T-helper 17 cell (primary cell): ENCODE measurements around the gene TMEM200B. TPM values are rescaled to one million over a fixed set of nuclear protein-coding genes. Genes with fewer than 3 reads are reported as not detected.

Experiments
- ATAC-seq: fragments of 150-1000 bp; cut with Tn5 transposase; 2 replicates; pipeline ENCODE4 v1.10.0; 2021; ENCODE audit warnings: mild to moderate bottlenecking, moderate library complexity
- DNase-seq, 3 donors: peaks; one replicate each; pipeline versions ENCODE4 v3.0.0 to v3.0.0-alpha.2; 2020 to 2021
- H3K9me3 ChIP-seq: one replicate; pipeline ENCODE4 v1.7.0; 2013; ENCODE audit warnings: low read length, mild to moderate bottlenecking; ENCODE audit not compliant: control insufficient read depth, poor library complexity, severe bottlenecking
- H3K27ac Mint-ChIP-seq: one replicate; pipeline ENCODE4 v1.8.0; 2022; ENCODE audit warnings: mild to moderate bottlenecking, moderate library complexity, mixed read lengths
- H3K27me3 Mint-ChIP-seq: one replicate; pipeline ENCODE4 v1.8.0; 2022; ENCODE audit warnings: mixed read lengths
- H3K36me3 Mint-ChIP-seq: one replicate; pipeline ENCODE4 v1.8.0; 2022; ENCODE audit warnings: low read depth, mixed read lengths
- H3K4me1 Mint-ChIP-seq: one replicate; pipeline ENCODE4 v1.8.0; 2022; ENCODE audit warnings: mild to moderate bottlenecking, mixed read lengths
- H3K4me3 Mint-ChIP-seq: one replicate; pipeline ENCODE4 v1.8.0; 2022; ENCODE audit warnings: mild to moderate bottlenecking, moderate library complexity, mixed read lengths
- total RNA-seq, 4 donors: library from RNA in 2 of 4; stranded (reverse) in 2 of 4; gene quantifications; one replicate each; pipeline ENCODE4 v1.2.3 and lab custom pipeline; 2022 to 2026

The TMEM200B gene
- total RNA-seq (not detected), total RNA-seq (lab: John Stamatoyannopoulos, UW) (0 to 0.08 reads per million in 2 donors)

DNA sequence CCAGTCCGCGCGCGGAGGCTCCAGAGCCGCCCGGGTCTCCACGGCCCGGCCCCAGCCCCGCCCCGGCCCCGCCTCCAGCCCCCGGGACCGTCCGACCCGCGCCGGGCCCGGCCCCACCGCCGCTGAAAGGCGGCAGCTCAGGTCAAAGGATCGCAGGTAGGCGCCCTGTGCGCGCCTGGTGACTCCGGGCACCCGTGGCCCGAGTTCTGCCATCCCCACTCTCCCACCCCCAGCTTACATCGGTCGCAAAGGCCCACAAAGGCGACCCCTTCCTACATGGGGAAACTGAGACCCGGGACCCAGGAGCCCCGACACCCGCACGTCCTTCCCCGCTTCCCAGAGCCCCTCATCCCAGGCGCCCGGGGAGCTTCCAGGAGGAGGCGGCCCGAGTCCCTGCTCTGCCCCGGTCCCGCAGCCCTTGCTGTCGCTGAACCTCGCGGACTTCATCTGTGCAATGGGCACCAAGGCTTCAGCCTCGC lies at the start of gene TMEM200B:
Gene TMEM200B, minus strand, starts transcription at position 17 of the 479 bp plus-strand sequence. CDS start 2,075 bp downstream, outside the sequence.
- ATAC-seq (peak; percentile 13), DNase-seq (no peak)
- Mint-ChIP-seq H3K36me3 (peaks cover 6% of the 10 kb centered on the region), H3K27me3 (peaks cover 11% of the 10 kb centered on the region), H3K4me1 (peaks cover 11% of the 10 kb centered on the region), H3K4me3 (peak within 1 kb of the TSS; percentile 85), H3K27ac (no peak within 1 kb of the TSS)
- H3K9me3 ChIP-seq = no peaks in the 10 kb centered on the region

DNA sequence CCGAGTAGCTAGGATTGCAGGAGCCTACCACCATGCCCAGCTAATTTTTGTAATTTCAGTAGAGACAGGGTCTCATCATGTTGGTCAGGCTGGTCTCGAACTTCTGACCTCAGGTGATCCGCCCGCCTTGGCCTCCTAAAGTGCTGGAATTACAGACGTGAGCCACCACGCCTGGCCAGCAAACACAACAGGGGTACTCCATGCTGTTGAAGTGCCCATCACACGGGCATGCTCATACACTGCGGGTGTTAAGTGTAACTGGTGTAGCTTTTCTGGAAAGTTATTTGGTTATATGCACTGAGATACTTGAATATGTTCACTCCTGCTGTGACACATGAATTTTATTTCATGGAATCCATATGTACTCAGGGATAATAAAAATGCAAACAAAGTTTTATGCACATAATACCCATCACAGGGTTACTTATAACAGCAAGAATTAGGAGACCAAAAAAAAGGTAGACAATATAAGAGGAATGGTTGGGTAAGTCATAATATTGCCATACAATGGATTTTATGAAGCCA lies 48.8 kb upstream of the TMEM200B start:
- peak overlapping the region; percentile 15 for H3K4me3 Mint-ChIP-seq
- DNase-seq (no peak), ATAC-seq (no peak)
- H3K27ac Mint-ChIP-seq = no peak overlapping the region
- H3K27me3 Mint-ChIP-seq = no peaks in the 10 kb centered on the region
- peaks cover 47% of the 10 kb centered on the region for H3K4me1 Mint-ChIP-seq
- no peaks in the 10 kb centered on the region for H3K9me3 ChIP-seq
- no peaks in the 10 kb centered on the region for H3K36me3 Mint-ChIP-seq

- Mint-ChIP-seq H3K4me1 (peaks cover 49% of the 10 kb centered on the region), H3K36me3 (peaks cover 2% of the 10 kb centered on the region), H3K27me3 (no peaks in the 10 kb centered on the region), H3K4me3 (peak overlapping the region; percentile 43), H3K27ac (peak overlapping the region; percentile 74)
- DNase-seq (no peak), ATAC-seq (no peak)
- no peaks in the 10 kb centered on the region for H3K9me3 ChIP-seq
Measured at GRCh38 chr1:29171521-29171920, 47.8 kb upstream of the TMEM200B start.

GRCh38 chr1:29171089-29171488 lies 47.4 kb upstream of the TMEM200B start:
- H3K27me3 Mint-ChIP-seq = no peaks in the 10 kb centered on the region
- H3K4me1 Mint-ChIP-seq = peaks cover 49% of the 10 kb centered on the region
- DNase-seq (no peak), ATAC-seq (no peak)
- no peaks in the 10 kb centered on the region for H3K9me3 ChIP-seq
- H3K4me3 Mint-ChIP-seq = peak overlapping the region; percentile 43
- H3K36me3 Mint-ChIP-seq = peaks cover 2% of the 10 kb centered on the region
- peak overlapping the region; percentile 74 for H3K27ac Mint-ChIP-seq

DNA sequence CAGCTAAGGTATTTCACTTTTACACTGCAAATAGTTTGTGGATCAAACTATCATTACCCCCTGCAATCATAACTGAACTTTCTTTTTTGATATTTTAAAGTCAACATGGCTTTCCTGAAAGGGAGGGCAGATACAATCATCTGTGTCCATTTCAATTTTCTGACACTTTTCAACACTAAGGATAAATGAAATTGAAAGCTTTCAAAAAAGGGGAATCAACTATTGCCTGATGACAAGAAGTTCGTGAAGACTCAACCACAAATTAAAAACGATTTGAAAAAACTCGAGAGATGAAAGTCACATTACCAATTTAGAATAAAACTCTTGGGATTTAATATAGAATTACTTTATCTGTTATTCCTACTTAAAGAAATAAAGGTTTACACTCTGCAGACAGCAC lies 46.3 kb upstream of the TMEM200B start:
- Mint-ChIP-seq H3K36me3 (peaks cover 2% of the 10 kb centered on the region), H3K27ac (peak overlapping the region; percentile 74), H3K27me3 (no peaks in the 10 kb centered on the region), H3K4me3 (no peak overlapping the region), H3K4me1 (peaks cover 53% of the 10 kb centered on the region)
- DNase-seq (no peak), ATAC-seq (no peak)
- H3K9me3 ChIP-seq = no peaks in the 10 kb centered on the region

DNA sequence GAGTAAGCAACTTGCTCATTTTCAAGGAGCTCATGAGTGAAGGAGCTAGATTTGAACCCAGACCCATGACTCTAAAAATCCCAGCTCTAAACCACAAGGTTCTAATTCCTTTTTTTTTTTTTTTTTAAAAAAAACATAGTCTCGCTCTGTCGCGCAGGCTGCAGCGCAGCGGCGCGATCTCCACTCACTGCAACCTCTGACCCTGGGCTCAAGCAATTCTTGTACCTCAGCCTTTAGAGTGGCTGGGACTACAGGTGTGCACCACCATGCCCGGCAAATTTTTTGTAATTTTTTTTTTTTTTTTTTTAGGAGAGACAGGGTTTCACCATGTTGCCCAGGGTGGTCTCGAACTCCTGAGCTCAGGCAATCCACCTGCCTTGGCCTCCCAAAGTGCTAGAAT lies 44.2 kb upstream of the TMEM200B start:
- DNase-seq (no peak), ATAC-seq (no peak)
- peak overlapping the region; percentile 84 for H3K27ac Mint-ChIP-seq
- H3K36me3 Mint-ChIP-seq = peaks cover 2% of the 10 kb centered on the region
- H3K27me3 Mint-ChIP-seq = no peaks in the 10 kb centered on the region
- peaks cover 59% of the 10 kb centered on the region for H3K4me1 Mint-ChIP-seq
- H3K4me3 Mint-ChIP-seq = no peak overlapping the region
- H3K9me3 ChIP-seq = no peaks in the 10 kb centered on the region

DNA sequence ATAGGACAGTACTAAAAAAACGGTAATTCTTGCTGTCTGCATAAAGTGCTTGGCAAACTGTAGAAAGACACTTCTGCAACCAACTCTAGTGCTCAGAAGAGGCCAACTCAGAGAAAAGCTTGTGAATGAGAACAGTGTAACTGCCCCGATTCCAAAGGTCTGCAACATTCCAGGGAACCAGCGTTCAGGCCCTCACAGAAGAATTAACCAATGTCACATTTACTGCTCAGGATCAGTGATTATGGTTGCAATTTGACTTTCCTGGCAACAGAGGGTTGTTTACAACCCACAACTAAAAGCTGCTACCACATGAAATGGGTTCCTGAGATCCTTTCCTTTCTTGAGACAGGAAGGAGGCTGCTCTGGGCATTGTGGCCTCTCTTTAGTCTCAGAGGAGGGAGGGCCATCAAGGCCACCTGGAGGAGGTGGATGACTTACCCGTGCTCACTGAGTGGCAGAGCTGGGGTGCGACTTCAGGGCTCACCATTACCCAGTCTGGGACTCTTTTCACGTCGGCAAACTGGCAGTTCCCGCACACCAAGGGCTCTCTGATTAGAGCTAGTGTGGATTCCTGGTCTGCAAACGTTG lies 42.7 kb upstream of the TMEM200B start:
- Mint-ChIP-seq H3K4me3 (peak overlapping the region; percentile 57), H3K27me3 (no peaks in the 10 kb centered on the region), H3K27ac (peak overlapping the region; percentile 84), H3K4me1 (peaks cover 55% of the 10 kb centered on the region), H3K36me3 (peaks cover 2% of the 10 kb centered on the region)
- ATAC-seq = peak; percentile 36
- DNase-seq = no peak
- no peaks in the 10 kb centered on the region for H3K9me3 ChIP-seq

DNA sequence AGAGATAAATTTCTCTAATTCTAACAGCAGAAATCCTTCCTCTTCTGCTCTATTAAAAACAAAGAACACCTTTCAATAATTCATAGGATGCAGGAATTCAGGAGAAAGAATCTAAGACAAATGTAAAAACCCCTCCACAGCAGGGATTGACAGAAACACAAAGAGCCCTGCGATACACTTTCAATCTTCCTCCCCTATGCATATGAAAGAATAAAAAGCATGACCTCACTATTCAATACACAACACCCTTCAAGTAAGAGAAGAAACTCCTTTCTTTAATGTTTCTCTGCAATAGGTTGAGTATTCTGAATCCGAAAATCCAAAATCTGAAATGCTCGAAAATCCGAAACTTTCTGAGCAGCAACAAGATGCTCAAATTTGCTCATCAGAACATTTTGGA lies 40.9 kb upstream of the TMEM200B start:
- H3K27me3 Mint-ChIP-seq = no peaks in the 10 kb centered on the region
- no peak for ATAC-seq
- H3K4me1 Mint-ChIP-seq = peaks cover 42% of the 10 kb centered on the region
- H3K9me3 ChIP-seq = no peaks in the 10 kb centered on the region
- no peak for DNase-seq
- H3K27ac Mint-ChIP-seq = peak overlapping the region; percentile 88
- H3K36me3 Mint-ChIP-seq = peaks cover 2% of the 10 kb centered on the region
- H3K4me3 Mint-ChIP-seq = no peak overlapping the region

DNA sequence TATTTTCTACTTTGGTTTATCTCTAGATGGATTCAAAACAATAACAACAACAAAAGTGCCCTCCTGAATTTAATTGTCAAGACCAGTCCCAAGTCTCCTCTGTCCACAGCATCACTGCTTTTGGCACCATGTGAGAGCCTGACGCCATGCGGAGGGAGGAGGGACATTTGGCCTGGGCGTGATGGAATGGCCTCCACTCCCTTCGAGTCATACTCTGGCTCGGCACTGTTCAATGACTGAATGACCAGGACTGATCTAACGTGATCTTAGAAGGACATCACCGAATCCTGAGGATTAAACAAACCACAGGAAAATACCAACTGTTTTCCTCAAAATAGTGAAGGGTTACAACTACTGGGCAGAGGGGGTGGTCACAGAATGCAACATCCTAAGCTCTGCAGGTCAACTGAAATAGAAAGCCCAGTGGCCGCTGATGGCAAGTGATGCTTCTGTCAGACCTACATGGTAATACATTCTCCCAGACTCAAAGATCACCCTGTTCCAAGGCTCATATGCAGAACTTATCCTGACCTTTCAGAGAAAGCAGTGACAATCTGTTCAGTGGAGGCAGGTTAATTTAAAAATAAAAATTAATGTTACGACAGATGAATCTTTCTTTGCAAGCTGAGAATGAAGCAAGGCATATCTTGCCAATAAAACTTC lies 38.9 kb upstream of the TMEM200B start:
- peaks cover 5% of the 10 kb centered on the region for H3K36me3 Mint-ChIP-seq
- ATAC-seq (no peak), DNase-seq (no peak)
- no peaks in the 10 kb centered on the region for H3K9me3 ChIP-seq
- no peak overlapping the region for H3K4me3 Mint-ChIP-seq
- H3K27ac Mint-ChIP-seq = peak overlapping the region; percentile 24
- peaks cover 31% of the 10 kb centered on the region for H3K4me1 Mint-ChIP-seq
- H3K27me3 Mint-ChIP-seq = no peaks in the 10 kb centered on the region

DNA sequence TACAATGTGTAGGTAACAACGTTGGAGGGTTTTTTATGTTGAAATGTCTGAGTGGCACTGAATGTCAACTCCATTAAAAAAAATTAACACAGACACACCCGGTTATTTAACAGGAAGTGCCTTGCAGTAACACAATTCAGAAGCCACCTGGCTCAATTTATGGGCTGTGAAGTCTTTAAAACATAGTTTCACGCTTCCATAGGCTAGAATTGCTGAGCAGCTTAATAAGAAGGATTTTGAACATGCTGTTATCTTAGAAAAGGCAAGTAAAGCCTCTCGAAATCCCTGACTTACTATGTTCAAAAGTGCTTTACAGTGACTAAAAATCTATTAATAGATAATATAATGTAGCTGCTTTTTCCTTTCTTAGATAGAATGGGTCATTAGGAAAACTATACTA lies 38.3 kb upstream of the TMEM200B start:
- H3K4me3 Mint-ChIP-seq = no peak overlapping the region
- H3K4me1 Mint-ChIP-seq = peaks cover 27% of the 10 kb centered on the region
- H3K27ac Mint-ChIP-seq = peak overlapping the region; percentile 24
- H3K9me3 ChIP-seq = no peaks in the 10 kb centered on the region
- ATAC-seq (no peak), DNase-seq (no peak)
- peaks cover 5% of the 10 kb centered on the region for H3K36me3 Mint-ChIP-seq
- no peaks in the 10 kb centered on the region for H3K27me3 Mint-ChIP-seq

- Mint-ChIP-seq H3K4me3 (no peak overlapping the region), H3K27me3 (no peaks in the 10 kb centered on the region), H3K4me1 (peaks cover 13% of the 10 kb centered on the region), H3K36me3 (peaks cover 2% of the 10 kb centered on the region), H3K27ac (no peak overlapping the region)
- ATAC-seq (no peak), DNase-seq (no peak)
- no peaks in the 10 kb centered on the region for H3K9me3 ChIP-seq
Measured at GRCh38 chr1:29159773-29160172, 36.1 kb upstream of the TMEM200B start.

DNA sequence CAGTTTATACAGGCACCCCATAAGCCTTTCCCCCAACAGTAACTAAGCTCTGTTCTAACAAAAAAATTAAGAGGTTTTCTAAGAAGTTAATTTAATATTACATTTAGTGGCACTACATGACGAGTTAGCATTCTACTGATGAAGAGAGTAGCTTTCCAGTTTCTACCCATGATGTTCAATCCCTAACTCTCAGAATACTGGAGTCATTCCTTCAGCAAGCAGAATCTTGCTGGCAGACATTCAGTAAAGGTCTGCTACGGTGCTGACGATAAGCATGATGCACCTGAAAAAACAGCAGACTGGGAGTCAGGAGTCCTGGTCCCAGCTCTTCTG lies 33.5 kb upstream of the TMEM200B start:
- no peak overlapping the region for H3K4me3 Mint-ChIP-seq
- DNase-seq (no peak), ATAC-seq (no peak)
- H3K36me3 Mint-ChIP-seq = peaks cover 4% of the 10 kb centered on the region
- peaks cover 3% of the 10 kb centered on the region for H3K4me1 Mint-ChIP-seq
- no peaks in the 10 kb centered on the region for H3K9me3 ChIP-seq
- no peaks in the 10 kb centered on the region for H3K27me3 Mint-ChIP-seq
- peak overlapping the region; percentile 73 for H3K27ac Mint-ChIP-seq

GRCh38 chr1:29156543-29157268 lies 33.0 kb upstream of the TMEM200B start:
- ATAC-seq = no peak
- Mint-ChIP-seq H3K36me3 (peaks cover 4% of the 10 kb centered on the region), H3K4me3 (peak overlapping the region; percentile 25), H3K27ac (peak overlapping the region; percentile 71), H3K27me3 (no peaks in the 10 kb centered on the region), H3K4me1 (peaks cover 3% of the 10 kb centered on the region)
- DNase-seq = no peak
- H3K9me3 ChIP-seq = no peaks in the 10 kb centered on the region
